SH-SY5Y (cell line): ENCODE results near the gene SNORC.

Experiments
- GATA2 ChIP-seq: IDR thresholded peaks from 2 replicates; pipeline ENCODE4 v1.6.1; 2011; ENCODE audit warnings: mild to moderate bottlenecking, low read depth, low read length
- GATA3 ChIP-seq: IDR thresholded peaks from 2 replicates; pipeline ENCODE4 v1.6.1; 2011; ENCODE audit warnings: low read depth, mild to moderate bottlenecking, low read length, moderate library complexity

- TF ChIP-seq GATA2 (no peak), GATA3 (no peak)
Measured at GRCh38 chr2:232836934-232837333, 33.1 kb upstream of the SNORC start.
